Measurements from ENCODE around the gene SNRNP27. TPM values are rescaled to one million over a fixed set of nuclear protein-coding genes. Genes with fewer than 3 reads are reported as not detected.

Gene SNRNP27
- total RNA-seq, 1 experiment from 2014 or later: 47.1 TPM

DNA sequence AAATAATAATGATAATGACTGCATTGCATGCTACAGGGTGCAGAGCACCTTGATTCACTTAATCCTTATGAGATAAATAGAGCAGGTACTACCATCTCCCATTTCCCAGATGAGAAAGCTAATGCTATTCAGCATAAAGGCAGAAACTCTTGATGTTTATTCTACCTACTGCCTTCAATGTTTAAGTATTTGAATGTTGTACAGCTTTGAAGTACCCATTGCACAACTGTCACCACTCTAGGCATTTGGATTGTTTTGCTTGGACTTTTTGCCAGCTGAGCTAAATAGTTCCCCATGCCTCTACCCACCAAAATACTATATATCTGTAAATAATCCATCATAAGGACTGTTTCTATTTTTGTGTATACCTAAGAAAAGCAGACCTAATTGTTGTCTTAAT lies 13.5 kb downstream of the SNRNP27 start:
- no peak overlapping the region for H2BK120ac ChIP-seq (ENCODE audit: low read depth, low read length, poor library complexity, severe bottlenecking)
- no peak overlapping the region for H2BK15ac ChIP-seq (ENCODE audit: low read depth, low read length)
- no peak overlapping the region for H2BK20ac ChIP-seq (ENCODE audit: low read depth, low read length, poor library complexity, severe bottlenecking)
- H3K9me3 ChIP-seq (ENCODE audit: control insufficient read depth, low read depth, low read length): no peaks in the 10 kb centered on the region
- no peak for DNase-seq
- no peak overlapping the region for H4K91ac ChIP-seq (ENCODE audit: insufficient read length, low read depth, low read length)
- H3K27ac ChIP-seq (ENCODE audit: insufficient read length, low read depth, low read length): no peak overlapping the region
- H3K27me3 ChIP-seq (ENCODE audit: insufficient read depth, low read length): no peaks in the 10 kb centered on the region
- no peak overlapping the region for H3K14ac ChIP-seq (ENCODE audit: insufficient read depth, low read length)
- Mint-ChIP-seq H3K27me3 (ENCODE audit: low read depth) (no peaks in the 10 kb centered on the region), H3K27ac (no peak overlapping the region), H3K4me3 (no peak overlapping the region), H3K36me3 (ENCODE audit: insufficient read depth in 1 of 3, low read depth in 3 of 3) (peaks cover 12 to 41% (median 33%) of the 10 kb centered on the region in 3 experiments; a peak in 6 of 7 replicates), H3K9me3 (no peaks in the 10 kb centered on the region), H3K4me1 (no peaks in the 10 kb centered on the region)
- H4K20me1 ChIP-seq (ENCODE audit: control insufficient read depth, insufficient read depth, insufficient read length): no peaks in the 10 kb centered on the region
- no peak overlapping the region for H2BK5ac ChIP-seq (ENCODE audit: insufficient read length, low read length)
- H3K18ac ChIP-seq (ENCODE audit: insufficient read length, low read depth, low read length): no peak overlapping the region
- no peak overlapping the region for H3T11ph ChIP-seq (ENCODE audit: low read length)
- TF ChIP-seq, protein P1, sequence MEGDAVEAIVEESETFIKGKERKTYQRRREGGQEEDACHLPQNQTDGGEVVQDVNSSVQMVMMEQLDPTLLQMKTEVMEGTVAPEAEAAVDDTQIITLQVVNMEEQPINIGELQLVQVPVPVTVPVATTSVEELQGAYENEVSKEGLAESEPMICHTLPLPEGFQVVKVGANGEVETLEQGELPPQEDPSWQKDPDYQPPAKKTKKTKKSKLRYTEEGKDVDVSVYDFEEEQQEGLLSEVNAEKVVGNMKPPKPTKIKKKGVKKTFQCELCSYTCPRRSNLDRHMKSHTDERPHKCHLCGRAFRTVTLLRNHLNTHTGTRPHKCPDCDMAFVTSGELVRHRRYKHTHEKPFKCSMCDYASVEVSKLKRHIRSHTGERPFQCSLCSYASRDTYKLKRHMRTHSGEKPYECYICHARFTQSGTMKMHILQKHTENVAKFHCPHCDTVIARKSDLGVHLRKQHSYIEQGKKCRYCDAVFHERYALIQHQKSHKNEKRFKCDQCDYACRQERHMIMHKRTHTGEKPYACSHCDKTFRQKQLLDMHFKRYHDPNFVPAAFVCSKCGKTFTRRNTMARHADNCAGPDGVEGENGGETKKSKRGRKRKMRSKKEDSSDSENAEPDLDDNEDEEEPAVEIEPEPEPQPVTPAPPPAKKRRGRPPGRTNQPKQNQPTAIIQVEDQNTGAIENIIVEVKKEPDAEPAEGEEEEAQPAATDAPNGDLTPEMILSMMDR (conservative IDR thresholded peaks at IDR 0.05): no peak
- H3K56ac ChIP-seq (ENCODE audit: insufficient read length, low read depth, low read length): no peak overlapping the region
- H3K4me2 ChIP-seq (ENCODE audit: insufficient read depth, insufficient read length, low read length): no peak overlapping the region
- no peak overlapping the region for H3K4ac ChIP-seq (ENCODE audit: low read depth, low read length)
- no peak overlapping the region for H3K9ac ChIP-seq (ENCODE audit: extremely low read depth, insufficient read length, low read length)
- H4K8ac ChIP-seq (replicated peaks; ENCODE audit: insufficient read length, low read depth, low read length): no peak overlapping the region
- no peak overlapping the region for H2AK5ac ChIP-seq (ENCODE audit: insufficient read length, low read length)
- H2BK12ac ChIP-seq (ENCODE audit: insufficient read length, low read depth, low read length): no peak overlapping the region
- no peaks in the 10 kb centered on the region for H3K4me1 ChIP-seq (ENCODE audit: insufficient read depth, low read length)
- no peak overlapping the region for H2AFZ ChIP-seq (ENCODE audit: low read length)
- H3K79me1 ChIP-seq (ENCODE audit: insufficient read depth, low read depth, low read length, poor library complexity, severe bottlenecking): no peaks in the 10 kb centered on the region
- H4K5ac ChIP-seq (ENCODE audit: insufficient read length, low read depth, low read length): no peak overlapping the region
- no peaks in the 10 kb centered on the region for H3K23me2 ChIP-seq (ENCODE audit: insufficient read length, low read depth, low read length, poor library complexity, severe bottlenecking)
- H3K23ac ChIP-seq (ENCODE audit: insufficient read length, low read depth, low read length): no peak overlapping the region
- no peaks in the 10 kb centered on the region for H3K79me2 ChIP-seq (ENCODE audit: insufficient read depth, low read length)

Measured in H9 (cell line).